ENCODE data around the gene AKNA. TPM values are rescaled to one million over a fixed set of nuclear protein-coding genes. Genes with fewer than 3 reads are reported as not detected.
A peak's percentile ranks its signal among the peaks of the same experiment; 100 is the strongest.

The AKNA gene
- total RNA-seq, 2 donors from 2014 or later, result 3.1 to 7.8 TPM

DNA sequence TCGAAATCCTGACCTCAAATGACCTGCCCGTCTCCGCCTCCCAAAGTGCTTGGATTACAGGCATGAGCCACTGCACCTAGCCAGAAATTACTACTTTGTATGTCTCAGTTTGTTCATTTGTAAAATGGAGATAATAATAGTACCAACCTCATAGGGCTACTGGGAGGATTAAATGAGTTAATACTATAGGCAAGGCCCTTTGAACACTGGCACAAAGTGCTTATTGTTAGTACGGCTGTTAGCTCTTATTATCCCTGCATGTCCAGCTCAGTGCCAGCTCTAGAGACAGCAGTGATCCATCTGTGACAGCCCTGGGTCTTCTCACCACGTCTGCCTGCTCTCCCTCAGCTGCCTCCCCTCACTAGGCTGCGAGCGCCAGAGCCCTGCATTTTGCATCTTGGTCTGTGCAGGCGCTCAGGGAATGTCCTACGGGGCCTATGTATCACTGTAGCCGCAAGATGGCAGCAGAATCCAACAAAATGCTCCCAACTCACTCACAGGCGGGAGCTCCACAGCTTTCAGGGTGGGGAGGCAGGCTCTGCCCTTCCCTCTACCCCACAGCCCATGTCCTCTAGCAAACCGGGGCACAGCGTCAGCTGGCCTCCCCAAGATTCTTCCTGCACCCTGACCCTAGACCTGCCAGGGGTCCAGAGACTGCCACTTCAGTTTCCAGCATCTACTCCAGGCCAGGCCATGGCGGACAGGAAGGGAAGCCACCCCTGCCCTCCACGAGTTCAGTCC, 17.7 kb upstream of the AKNA start:
- TF ChIP-seq, protein P1, sequence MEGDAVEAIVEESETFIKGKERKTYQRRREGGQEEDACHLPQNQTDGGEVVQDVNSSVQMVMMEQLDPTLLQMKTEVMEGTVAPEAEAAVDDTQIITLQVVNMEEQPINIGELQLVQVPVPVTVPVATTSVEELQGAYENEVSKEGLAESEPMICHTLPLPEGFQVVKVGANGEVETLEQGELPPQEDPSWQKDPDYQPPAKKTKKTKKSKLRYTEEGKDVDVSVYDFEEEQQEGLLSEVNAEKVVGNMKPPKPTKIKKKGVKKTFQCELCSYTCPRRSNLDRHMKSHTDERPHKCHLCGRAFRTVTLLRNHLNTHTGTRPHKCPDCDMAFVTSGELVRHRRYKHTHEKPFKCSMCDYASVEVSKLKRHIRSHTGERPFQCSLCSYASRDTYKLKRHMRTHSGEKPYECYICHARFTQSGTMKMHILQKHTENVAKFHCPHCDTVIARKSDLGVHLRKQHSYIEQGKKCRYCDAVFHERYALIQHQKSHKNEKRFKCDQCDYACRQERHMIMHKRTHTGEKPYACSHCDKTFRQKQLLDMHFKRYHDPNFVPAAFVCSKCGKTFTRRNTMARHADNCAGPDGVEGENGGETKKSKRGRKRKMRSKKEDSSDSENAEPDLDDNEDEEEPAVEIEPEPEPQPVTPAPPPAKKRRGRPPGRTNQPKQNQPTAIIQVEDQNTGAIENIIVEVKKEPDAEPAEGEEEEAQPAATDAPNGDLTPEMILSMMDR (IDR thresholded peaks at IDR 0.05), result peak; percentile 70 to 89
- DNase-seq (ENCODE audit: low spot score), result peak; percentile 74
- no peaks in the 10 kb centered on the region for H3K9me3 ChIP-seq
- H3K4me3 ChIP-seq, result no peak overlapping the region
- H3K4me1 ChIP-seq, result no peaks in the 10 kb centered on the region
- no peak overlapping the region for H3K27ac ChIP-seq
- no peaks in the 10 kb centered on the region for H3K27me3 ChIP-seq
- H3K36me3 ChIP-seq, result no peaks in the 10 kb centered on the region

DNA sequence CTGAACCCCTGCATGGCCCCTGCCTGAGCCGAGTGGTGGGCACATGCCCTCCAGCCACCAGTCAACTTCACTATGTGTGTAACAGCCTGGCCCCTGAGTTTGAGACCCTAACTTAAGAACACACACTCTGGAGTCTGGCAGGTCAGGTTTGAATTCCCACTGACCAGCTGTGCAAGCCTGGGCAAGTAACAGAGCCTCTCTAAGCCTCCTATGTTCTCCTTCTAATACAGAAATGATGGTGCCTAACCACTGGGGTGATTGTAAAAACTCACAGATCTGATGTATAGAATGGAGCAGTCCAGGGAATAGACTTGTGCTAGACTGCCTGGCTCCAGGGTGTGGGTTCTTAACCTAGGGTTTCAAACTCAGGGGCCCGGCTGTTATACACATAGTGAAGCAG, 16.7 kb upstream of the AKNA start:
- Histone ChIP-seq H3K27me3 (no peaks in the 10 kb centered on the region), H3K36me3 (no peaks in the 10 kb centered on the region), H3K27ac (no peak overlapping the region), H3K9me3 (no peaks in the 10 kb centered on the region), H3K4me3 (no peak overlapping the region), H3K4me1 (no peaks in the 10 kb centered on the region)
- no peak for DNase-seq (ENCODE audit: low spot score)
- TF ChIP-seq, protein P1 (IDR thresholded peaks at IDR 0.05), result no peak

DNA sequence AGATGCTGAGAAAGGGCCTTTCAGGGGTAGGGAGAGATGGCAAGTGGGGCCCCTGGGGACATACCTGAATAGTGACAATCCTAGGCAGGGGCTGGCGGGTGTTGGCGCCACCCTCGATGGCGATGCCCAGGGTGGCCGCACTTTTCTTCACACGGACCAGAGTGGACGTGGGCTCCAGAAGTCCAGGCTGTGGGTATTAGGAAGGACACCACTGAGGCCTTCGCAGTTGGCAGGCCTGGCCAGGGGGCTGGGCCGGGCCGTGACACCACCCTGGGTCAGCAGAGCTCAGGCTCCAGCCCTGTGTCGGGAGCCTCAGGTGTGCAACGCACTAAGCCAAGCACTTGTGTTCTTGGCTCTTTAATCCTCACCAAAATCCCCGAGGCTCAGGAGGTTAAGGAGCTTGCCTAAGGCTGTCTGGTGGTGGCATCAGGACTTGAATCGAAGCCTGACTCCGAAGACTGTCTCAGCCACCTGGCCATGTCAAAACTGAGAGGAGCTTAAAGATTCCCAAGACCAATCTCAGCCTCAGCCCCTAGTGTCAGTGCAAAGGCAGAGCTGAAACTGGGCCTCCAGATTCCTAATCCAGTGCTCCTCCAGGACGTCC, 15.5 kb upstream of the AKNA start:
- H3K27me3 ChIP-seq, result no peaks in the 10 kb centered on the region
- no peak overlapping the region for H3K4me3 ChIP-seq
- H3K27ac ChIP-seq, result no peak overlapping the region
- H3K36me3 ChIP-seq, result no peaks in the 10 kb centered on the region
- H3K9me3 ChIP-seq, result no peaks in the 10 kb centered on the region
- TF ChIP-seq, protein P1 (IDR thresholded peaks at IDR 0.05), result no peak
- no peak for DNase-seq (ENCODE audit: low spot score)
- H3K4me1 ChIP-seq, result no peaks in the 10 kb centered on the region

DNA sequence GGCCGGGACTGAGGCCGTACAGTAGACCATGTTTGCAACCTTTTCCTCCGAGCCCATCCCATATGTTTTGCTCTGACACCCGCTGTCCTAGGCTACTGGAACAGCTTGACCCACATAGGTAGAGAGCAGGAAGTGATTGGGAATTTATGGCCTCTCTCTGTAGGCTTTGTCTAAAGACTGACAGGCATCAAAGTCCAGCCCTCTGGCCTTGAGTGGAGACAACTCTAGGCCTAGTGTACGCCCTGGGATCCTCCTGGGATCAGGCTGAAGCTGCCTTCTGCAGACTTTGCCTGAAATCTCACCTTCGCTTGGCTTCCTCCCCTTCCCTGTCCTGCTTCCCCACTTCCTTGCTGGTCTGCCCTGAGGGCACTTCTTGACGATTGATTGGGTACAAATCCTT, 13.6 kb upstream of the AKNA start:
- Histone ChIP-seq H3K4me1 (peaks cover 0 to 13% of the 10 kb centered on the region in 2 donors), H3K9me3 (no peaks in the 10 kb centered on the region), H3K4me3 (no peak overlapping the region), H3K36me3 (no peaks in the 10 kb centered on the region), H3K27me3 (no peaks in the 10 kb centered on the region), H3K27ac (no peak overlapping the region)
- TF ChIP-seq, protein P1 (IDR thresholded peaks at IDR 0.05), result no peak
- no peak for DNase-seq (ENCODE audit: low spot score)

DNA sequence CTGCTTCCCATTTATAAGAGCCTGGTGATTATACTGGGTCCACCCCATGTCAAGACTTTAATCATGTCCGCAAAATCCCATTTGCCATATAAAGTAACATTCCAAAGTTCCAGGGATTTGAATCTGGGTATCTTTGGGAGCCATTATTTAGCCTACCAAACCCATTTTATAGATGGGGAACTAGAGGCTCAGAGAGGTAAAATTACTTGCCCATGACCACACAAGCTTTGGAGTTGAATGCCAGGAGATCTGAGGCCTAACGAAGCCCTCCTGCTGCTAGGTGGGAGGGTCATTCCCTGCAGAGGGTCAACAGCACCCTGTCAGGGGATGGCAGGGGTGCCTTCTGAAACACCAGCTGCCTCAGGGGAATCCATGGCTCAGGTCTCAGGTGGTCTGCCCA, 13.0 kb upstream of the AKNA start:
- TF ChIP-seq, protein P1 (IDR thresholded peaks at IDR 0.05), result no peak
- no peak for DNase-seq (ENCODE audit: low spot score)
- H3K9me3 ChIP-seq, result no peaks in the 10 kb centered on the region
- peaks cover 0 to 13% of the 10 kb centered on the region in 2 donors for H3K4me1 ChIP-seq
- H3K27me3 ChIP-seq, result no peaks in the 10 kb centered on the region
- no peaks in the 10 kb centered on the region for H3K36me3 ChIP-seq
- no peak overlapping the region for H3K27ac ChIP-seq
- H3K4me3 ChIP-seq, result no peak overlapping the region

Data from right atrium auricular region (tissue), 2 donors.